Endothelial cell of umbilical vein (primary cell): ENCODE data around the gene FGD3. TPM values are rescaled to one million over a fixed set of nuclear protein-coding genes. Genes with fewer than 3 reads are reported as not detected.

Experiments used
- BruUV-seq: library from RNA; stranded (reverse); fragments of 400-500 nt; replicated peaks from 2 replicates; lab custom pipeline; 2021; lab: Mats Ljungman, UMichigan
- CTCF ChIA-PET: fragments of 300-600, 350-600 bp; sonication (Branson Sonifier 250); formaldehyde crosslinking; loops from one replicate; lab custom pipeline; 2021; ENCODE audit warnings: antibody characterized with exemption, inconsistent platforms; lab: Charles Lee
- POLR2A ChIA-PET: fragments of 300-600, 350-600 bp; sonication (Branson Sonifier 250); formaldehyde crosslinking; loops from one replicate; lab custom pipeline; 2021; ENCODE audit warnings: antibody characterized with exemption, inconsistent platforms; lab: Charles Lee
- DNase-seq: peaks from one replicate; pipeline ENCODE4 v3.0.0-alpha.2; 2011; ENCODE audit warnings: low read depth, low spot score
- FAIRE-seq: peaks from 2 replicates; lab custom pipeline; 2011; peaks lifted over from hg19 to GRCh38; lab: Jason Lieb, UNC
- H2AFZ ChIP-seq: 2 replicates; pipeline ENCODE4 v1.6.0; 2012; ENCODE audit warnings: low read depth, low read length, control low read depth, inconsistent platforms
- H3K27ac ChIP-seq: 2 replicates; pipeline ENCODE4 v1.5.1; 2011; ENCODE audit warnings: low read depth, mild to moderate bottlenecking, control low read depth, low read length, moderate library complexity; ENCODE audit not compliant: insufficient read depth
- H3K27me3 ChIP-seq, 2 experiments: 2 replicates each; pipeline versions ENCODE4 v1.6.0 to v1.6.1; 2011; ENCODE audit warnings: low read length in 2 of 2, mixed read lengths in 1 of 2; ENCODE audit not compliant: control insufficient read depth in 2 of 2, insufficient read depth in 2 of 2
- H3K36me3 ChIP-seq, 2 experiments: 2 replicates in 1 of 2; 3 replicates in 1 of 2; pipeline ENCODE4 v1.5.1; 2011; ENCODE audit warnings: low read length in 2 of 2, mild to moderate bottlenecking in 1 of 2, moderate library complexity in 1 of 2; ENCODE audit not compliant: control insufficient read depth in 2 of 2, insufficient read depth in 2 of 2; ENCODE audit errors: extremely low read depth in 1 of 2
- H3K4me1 ChIP-seq: 3 replicates; pipeline ENCODE4 v1.5.1; 2011; ENCODE audit warnings: mild to moderate bottlenecking, low read length; ENCODE audit not compliant: control insufficient read depth, insufficient read depth; ENCODE audit errors: extremely low read depth
- H3K4me2 ChIP-seq: 2 replicates; pipeline ENCODE4 v1.6.1; 2011; ENCODE audit warnings: low read length, control low read depth, mixed read lengths; ENCODE audit not compliant: insufficient read depth
- H3K4me3 ChIP-seq, 3 experiments: fragments of 200-600 bp in 1 of 3; sonication (generic), shearing (Covaris generic) in 1 of 3; replicated peaks in 1 of 3; 2 replicates each; pipeline ENCODE4 v1.5.1; 2011 to 2016; ENCODE audit warnings: control low read depth in 3 of 3, low read length in 3 of 3, mild to moderate bottlenecking in 2 of 3, inconsistent platforms in 1 of 3, low read depth in 1 of 3, moderate library complexity in 1 of 3; ENCODE audit not compliant: insufficient read depth in 1 of 3
- H3K79me2 ChIP-seq: 2 replicates; pipeline ENCODE4 v1.6.0; 2012; ENCODE audit warnings: low read length, inconsistent platforms; ENCODE audit not compliant: control insufficient read depth, insufficient read depth
- H3K9ac ChIP-seq: replicated peaks from 2 replicates; pipeline ENCODE3; 2011; ENCODE audit warnings: low read length, control low read depth; ENCODE audit not compliant: insufficient read depth; ENCODE audit errors: extremely low read depth
- H3K9me1 ChIP-seq: replicated peaks from 3 replicates; pipeline ENCODE4 v1.6.0; 2011; ENCODE audit warnings: mild to moderate bottlenecking, low read length; ENCODE audit not compliant: control insufficient read depth, insufficient read depth; ENCODE audit errors: extremely low read depth
- H3K9me3 ChIP-seq: replicated peaks from 2 replicates; pipeline ENCODE4 v1.5.1; 2012; ENCODE audit warnings: low read length, inconsistent platforms; ENCODE audit not compliant: control insufficient read depth, insufficient read depth
- H4K20me1 ChIP-seq: replicated peaks from 2 replicates; pipeline ENCODE3; 2011; ENCODE audit warnings: mild to moderate bottlenecking, low read length; ENCODE audit not compliant: control insufficient read depth, insufficient read depth; ENCODE audit errors: extremely low read depth
- EZH2 ChIP-seq: IDR thresholded peaks from 2 replicates; pipeline ENCODE4 v1.6.1; 2012; ENCODE audit warnings: borderline replicate concordance, low read depth, mild to moderate bottlenecking, moderate library complexity, low read length, inconsistent platforms; ENCODE audit not compliant: severe bottlenecking
- FOS ChIP-seq: IDR thresholded peaks from 2 replicates; pipeline ENCODE4 v1.6.1; 2011; ENCODE audit warnings: mild to moderate bottlenecking, low read length, moderate library complexity, borderline replicate concordance; ENCODE audit not compliant: insufficient read depth
- GATA2 ChIP-seq: IDR thresholded peaks from 2 replicates; pipeline ENCODE4 v1.7.0; 2011; ENCODE audit warnings: low read depth, mild to moderate bottlenecking, moderate library complexity, mixed read lengths, low read length; ENCODE audit not compliant: insufficient read length, insufficient read depth
- MYC ChIP-seq: IDR thresholded peaks from one replicate; pipeline ENCODE4 v1.6.1; 2011; ENCODE audit warnings: mild to moderate bottlenecking, low read depth, low read length
- POLR2AphosphoS5 ChIP-seq: IDR thresholded peaks from 2 replicates; pipeline ENCODE4 v1.6.1; 2012; ENCODE audit warnings: low read depth, mild to moderate bottlenecking, control low read depth, low read length, moderate library complexity; ENCODE audit not compliant: insufficient read depth
- dilution Hi-C: fragments of 300-500 bp; cut with MboI; formaldehyde crosslinking; loops from one replicate; pipeline ENCODE4 v1.15.0; 2019; ENCODE audit warnings: low sequenced_read_pairs; ENCODE audit not compliant: extremely low pct_ligation_motif_present
- intact Hi-C: fragments of 100-400 bp; cut with micrococcal nuclease; formaldehyde crosslinking; loops from one replicate; pipeline ENCODE4 v1.10.0; 2022
- polyA plus RNA-seq, 4 experiments: library from polyadenylated mRNA; depleted of rRNA in 3 of 4; stranded (reverse) in 3 of 4; unstranded in 1 of 4; fragments of >200 nt; gene quantifications; 2 replicates each; pipeline versions ENCODE4 v1.2.1 to v1.2.3, GENCODE V29; 2011 to 2012; ENCODE audit warnings: missing spikeins in 1 of 4
- total RNA-seq: library from RNA; stranded (reverse); gene quantifications from 2 replicates; pipeline ENCODE4 v1.2.3, GENCODE V29; 2021
- TF ChIP-seq, protein P1 (sequence below), 2 donors: IDR thresholded peaks; 1 replicate in 1 of 2; 2 replicates in 1 of 2; pipeline ENCODE4 v1.5.1; 2011; ENCODE audit warnings: low read length in 2 of 2, mild to moderate bottlenecking in 2 of 2, moderate library complexity in 2 of 2, control low read depth in 1 of 2, inconsistent platforms in 1 of 2, low read depth in 1 of 2; ENCODE audit not compliant: insufficient read depth in 1 of 2; ENCODE audit errors: extremely low read depth in 1 of 2
- TF ChIP-seq, protein P2 (sequence below): IDR thresholded peaks from 2 replicates; pipeline ENCODE4 v1.6.1; 2011; ENCODE audit not compliant: insufficient read depth, insufficient read length

FGD3 gene
- total and polyA plus RNA-seq, 2 donors (not counting 3 experiments of a cell fraction or from before 2014, with no cell fraction given) = not detected

DNA sequence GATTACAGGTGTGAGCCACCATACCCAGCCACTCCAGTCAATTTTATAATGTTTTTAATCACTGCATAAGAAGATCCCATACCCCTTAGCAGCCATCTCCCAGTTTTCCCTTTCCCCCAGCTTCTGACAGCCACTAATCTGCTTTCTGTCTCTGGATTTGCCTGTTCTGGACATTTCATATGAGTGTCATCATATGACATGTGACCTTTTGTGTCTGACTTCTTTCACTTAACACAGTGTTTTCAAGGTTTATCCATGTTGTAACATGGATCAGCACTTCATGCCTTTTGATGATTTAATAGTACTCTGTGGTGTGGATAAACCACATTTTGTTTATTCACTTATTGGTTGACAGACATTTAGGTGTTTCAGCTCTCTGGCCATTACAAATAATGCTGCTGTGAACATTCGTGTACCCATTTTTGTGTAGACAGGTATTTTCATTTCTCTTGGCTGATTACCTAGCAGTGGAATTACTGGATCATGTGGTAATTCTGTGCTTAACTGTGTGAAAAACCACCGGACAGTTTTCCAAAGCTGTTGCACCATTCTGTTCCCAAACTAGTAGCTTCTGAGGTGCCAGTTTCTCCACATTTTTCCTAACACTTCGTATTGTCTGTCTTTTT, 119.8 kb downstream of the FGD3 start:
- Histone ChIP-seq H3K9me3 (no peaks in the 10 kb centered on the region), H3K27ac (no peak overlapping the region), H3K9ac (no peak overlapping the region), H3K27me3 (peaks cover 0 to 3% of the 10 kb centered on the region in 2 experiments), H3K4me3 (no peak overlapping the region), H3K4me1 (no peaks in the 10 kb centered on the region), H3K79me2 (no peaks in the 10 kb centered on the region), H3K4me2 (no peak overlapping the region), H3K36me3 (no peaks in the 10 kb centered on the region), H3K9me1 (no peaks in the 10 kb centered on the region), H4K20me1 (no peaks in the 10 kb centered on the region), H2AFZ (no peak overlapping the region)
- intact Hi-C loops (no loop called here), dilution Hi-C loops (no loop called here)
- no peak for FAIRE-seq
- BruUV-seq = no TSS peak
- ChIA-PET POLR2A (no interaction called here), CTCF (interaction anchor here (1.1 to 1.3 kb wide), 2 partner anchors 15 to 63 kb away, joined by 3 read pairs; no protein-coding TSS in a partner anchor)
- TF ChIP-seq, protein P1, sequence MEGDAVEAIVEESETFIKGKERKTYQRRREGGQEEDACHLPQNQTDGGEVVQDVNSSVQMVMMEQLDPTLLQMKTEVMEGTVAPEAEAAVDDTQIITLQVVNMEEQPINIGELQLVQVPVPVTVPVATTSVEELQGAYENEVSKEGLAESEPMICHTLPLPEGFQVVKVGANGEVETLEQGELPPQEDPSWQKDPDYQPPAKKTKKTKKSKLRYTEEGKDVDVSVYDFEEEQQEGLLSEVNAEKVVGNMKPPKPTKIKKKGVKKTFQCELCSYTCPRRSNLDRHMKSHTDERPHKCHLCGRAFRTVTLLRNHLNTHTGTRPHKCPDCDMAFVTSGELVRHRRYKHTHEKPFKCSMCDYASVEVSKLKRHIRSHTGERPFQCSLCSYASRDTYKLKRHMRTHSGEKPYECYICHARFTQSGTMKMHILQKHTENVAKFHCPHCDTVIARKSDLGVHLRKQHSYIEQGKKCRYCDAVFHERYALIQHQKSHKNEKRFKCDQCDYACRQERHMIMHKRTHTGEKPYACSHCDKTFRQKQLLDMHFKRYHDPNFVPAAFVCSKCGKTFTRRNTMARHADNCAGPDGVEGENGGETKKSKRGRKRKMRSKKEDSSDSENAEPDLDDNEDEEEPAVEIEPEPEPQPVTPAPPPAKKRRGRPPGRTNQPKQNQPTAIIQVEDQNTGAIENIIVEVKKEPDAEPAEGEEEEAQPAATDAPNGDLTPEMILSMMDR (IDR thresholded peaks at IDR 0.05; ENCODE audit: extremely low read depth in 1 of 2, insufficient read depth in 1 of 2, low read depth in 1 of 2, low read length in 2 of 2) = no peak
- TF ChIP-seq, protein P2, sequence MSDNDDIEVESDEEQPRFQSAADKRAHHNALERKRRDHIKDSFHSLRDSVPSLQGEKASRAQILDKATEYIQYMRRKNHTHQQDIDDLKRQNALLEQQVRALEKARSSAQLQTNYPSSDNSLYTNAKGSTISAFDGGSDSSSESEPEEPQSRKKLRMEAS = no peak
- TF ChIP-seq EZH2 (no peak), FOS (no peak), MYC (no peak), GATA2 (no peak), POLR2AphosphoS5 (no peak)
- no peak for DNase-seq
